ENCODE measurements around the gene MFAP2. TPM values are rescaled to one million over a fixed set of nuclear protein-coding genes. Genes with fewer than 3 reads are reported as not detected.

MFAP2 gene
- total and polyA plus RNA-seq, 2 of the 8 experiments (the other 6 are each of a cell fraction or from before 2014, with no cell fraction given) = 172 to 326 TPM

- no peak for TF ChIP-seq ZNF274 (IDR thresholded peaks at IDR 0.05; ENCODE audit: borderline replicate concordance, extremely low read depth, low read length)
- TF ChIP-seq KDM4A (IDR thresholded peaks at IDR 0.05; ENCODE audit: low read depth, low read length, severe bottlenecking) = no peak
- TF ChIP-seq NRF1 (IDR thresholded peaks at IDR 0.05; ENCODE audit: low read depth, low read length) = no peak
- no peak for TF ChIP-seq MAX (IDR thresholded peaks at IDR 0.05)
- no peak for TF ChIP-seq KDM1A (IDR thresholded peaks at IDR 0.05; ENCODE audit: borderline replicate concordance, low read length)
- TF ChIP-seq E2F6 (IDR thresholded peaks at IDR 0.05) = no peak
These were observed 25.2 kb downstream of the MFAP2 start (continued) for GRCh38 chr1:16955186-16955585.
